Kidney (tissue), 14 donors: ENCODE data around the gene IGFLR1. TPM values are rescaled to one million over a fixed set of nuclear protein-coding genes. Genes with fewer than 3 reads are reported as not detected.

Experiments
- DNase-seq, 5 donors: peaks; one replicate each; pipeline ENCODE4 v3.0.0-alpha.2; 2013 to 2020
- FAIRE-seq: peaks from 2 replicates; lab custom pipeline; 2012; peaks lifted over from hg19 to GRCh38; lab: Jason Lieb, UNC
- H3K27ac ChIP-seq, 2 donors: one replicate each; pipeline ENCODE4 v1.7.0; 2013; ENCODE audit warnings: low read depth in 2 of 2, low read length in 2 of 2, inconsistent platforms in 1 of 2
- H3K27me3 ChIP-seq: one replicate; pipeline ENCODE4 v1.7.1; 2013; ENCODE audit warnings: low read length, inconsistent platforms; ENCODE audit not compliant: control insufficient read depth, insufficient read depth
- H3K36me3 ChIP-seq, 3 donors: one replicate each; pipeline versions ENCODE4 v1.7.0 to v1.7.1; 2013; ENCODE audit warnings: low read length in 3 of 3, control low read depth in 1 of 3, inconsistent platforms in 1 of 3; ENCODE audit not compliant: insufficient read depth in 3 of 3, control insufficient read depth in 2 of 3
- H3K4me1 ChIP-seq, 3 donors: one replicate each; pipeline versions ENCODE4 v1.7.0 to v1.7.1; 2013; ENCODE audit warnings: low read length in 3 of 3, inconsistent platforms in 1 of 3, low read depth in 1 of 3; ENCODE audit not compliant: control insufficient read depth in 2 of 3, insufficient read depth in 2 of 3
- H3K4me3 ChIP-seq, 3 donors: one replicate each; pipeline versions ENCODE4 v1.7.0 to v1.8.1; 2013; ENCODE audit warnings: low read length in 3 of 3, control low read depth in 1 of 3, inconsistent platforms in 1 of 3
- H3K9ac ChIP-seq, 3 donors: one replicate each; pipeline versions ENCODE4 v1.7.0 to v1.7.1; 2013; ENCODE audit warnings: low read length in 3 of 3, control low read depth in 1 of 3, inconsistent platforms in 1 of 3
- H3K9me3 ChIP-seq, 3 donors: one replicate each; pipeline versions ENCODE4 v1.7.0 to v1.7.1; 2013; ENCODE audit warnings: low read length in 3 of 3, control low read depth in 1 of 3, inconsistent platforms in 1 of 3; ENCODE audit not compliant: control insufficient read depth in 2 of 3, insufficient read depth in 1 of 3
- CTCF ChIP-seq: IDR thresholded peaks from 3 replicates; pipeline ENCODE4 v1.5.1; 2012; ENCODE audit warnings: mild to moderate bottlenecking, moderate library complexity, borderline replicate concordance; ENCODE audit not compliant: insufficient read depth; ENCODE audit errors: extremely low read depth
- intact Hi-C: fragments of 100-400 bp; cut with DNase I; formaldehyde crosslinking; loops from one replicate; pipeline ENCODE4 v1.11.1; 2022
- polyA plus RNA-seq: library from polyadenylated mRNA; stranded (reverse); fragments of 350-450 nt; fragmentation: Illumina TruSeq; extraction: RNeasy Lipid Tissue Mini Kit (QIAGEN cat#74804); gene quantifications from one replicate; pipeline ENCODE4 v1.2.3, GENCODE V29; 2014; ENCODE audit warnings: low read depth, low replicate concordance; ENCODE audit not compliant: insufficient read depth
- total RNA-seq: library from RNA; stranded (reverse); fragmentation: NEBNext Ultra II Directional; extraction: Animal tissue kit (Norgen Biotek cat#: 25700); gene quantifications from one replicate; pipeline ENCODE4 v1.2.1, GENCODE V29; 2021
- donor health status: control.
- donor health status: control.
- donor health status: control.
- donor health status: control.
- donor health status: control.
- donor health status: DM: yes; HTN: yes; CAD: no.
- donor health status: Normal renal cell carcinoma (clear cell type).

IGFLR1 gene
- total and polyA plus RNA-seq, 2 donors from 2014 or later: 22.3 to 26.0 TPM

DNA sequence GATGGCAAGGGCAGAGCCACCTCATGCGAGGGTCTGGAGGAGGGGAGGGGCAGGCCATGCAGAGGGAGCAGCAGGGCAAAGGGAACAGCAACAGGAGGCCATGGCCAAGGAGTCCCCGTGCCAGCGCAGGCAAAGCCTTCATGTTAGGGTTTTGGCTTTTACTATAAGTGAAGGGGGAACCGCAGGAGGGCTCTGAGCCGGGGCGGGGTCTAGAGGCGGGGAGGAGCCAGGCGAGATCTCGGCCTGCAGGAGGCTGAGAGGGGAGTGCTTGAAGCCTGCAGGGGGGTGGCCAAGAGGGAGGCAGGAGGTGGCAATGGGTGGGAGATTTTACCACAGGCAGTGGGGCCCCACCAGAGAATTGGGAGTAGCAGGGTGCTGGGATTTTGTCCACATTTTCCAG lies 39.4 kb upstream of the IGFLR1 start:
- Histone ChIP-seq H3K9ac (no peak overlapping the region), H3K36me3 (no peaks in the 10 kb centered on the region), H3K4me1 (no peaks in the 10 kb centered on the region), H3K9me3 (no peaks in the 10 kb centered on the region), H3K4me3 (no peak overlapping the region), H3K27me3 (no peaks in the 10 kb centered on the region), H3K27ac (no peak overlapping the region)
- DNase-seq (no peak), FAIRE-seq (no peak)
- TF ChIP-seq CTCF: no peak
- intact Hi-C loops: no loop called here

- Histone ChIP-seq H3K9ac (no peak overlapping the region), H3K27ac (no peak overlapping the region), H3K27me3 (no peaks in the 10 kb centered on the region), H3K4me1 (peaks cover 0 to 3% (median 0%) of the 10 kb centered on the region in 3 donors), H3K4me3 (no peak overlapping the region), H3K9me3 (no peaks in the 10 kb centered on the region), H3K36me3 (no peaks in the 10 kb centered on the region)
- intact Hi-C loops: no loop called here
- DNase-seq (no peak), FAIRE-seq (no peak)
- TF ChIP-seq CTCF: no peak
Observed at GRCh38 chr19:35780717-35781116, 38.5 kb upstream of the IGFLR1 start.

- peaks cover 0 to 3% (median 0%) of the 10 kb centered on the region in 3 donors for H3K4me1 ChIP-seq
- intact Hi-C loops: no loop called here
- no peak overlapping the region for H3K27ac ChIP-seq
- H3K9ac ChIP-seq: no peak overlapping the region
- H3K9me3 ChIP-seq: no peaks in the 10 kb centered on the region
- no peak for DNase-seq
- H3K36me3 ChIP-seq: no peaks in the 10 kb centered on the region
- no peak for TF ChIP-seq CTCF
- no peak overlapping the region for H3K4me3 ChIP-seq
- FAIRE-seq: no peak
- H3K27me3 ChIP-seq: no peaks in the 10 kb centered on the region
Observed at GRCh38 chr19:35780058-35780457, 37.8 kb upstream of the IGFLR1 start.

GRCh38 chr19:35779033-35779432 lies 36.8 kb upstream of the IGFLR1 start:
- H3K9me3 ChIP-seq: no peaks in the 10 kb centered on the region
- H3K27ac ChIP-seq: no peak overlapping the region
- no peak for TF ChIP-seq CTCF
- intact Hi-C loops: no loop called here
- no peak for DNase-seq
- H3K4me3 ChIP-seq: no peak overlapping the region
- peaks cover 0 to 4% (median 3%) of the 10 kb centered on the region in 3 donors for H3K4me1 ChIP-seq
- no peaks in the 10 kb centered on the region for H3K27me3 ChIP-seq
- no peak overlapping the region for H3K9ac ChIP-seq
- FAIRE-seq: no peak
- no peaks in the 10 kb centered on the region for H3K36me3 ChIP-seq
